Measurements from ENCODE around the gene PAN3.

- TF ChIP-seq POLR2A (IDR thresholded peaks at IDR 0.05): no peak
- TF ChIP-seq, protein P1, sequence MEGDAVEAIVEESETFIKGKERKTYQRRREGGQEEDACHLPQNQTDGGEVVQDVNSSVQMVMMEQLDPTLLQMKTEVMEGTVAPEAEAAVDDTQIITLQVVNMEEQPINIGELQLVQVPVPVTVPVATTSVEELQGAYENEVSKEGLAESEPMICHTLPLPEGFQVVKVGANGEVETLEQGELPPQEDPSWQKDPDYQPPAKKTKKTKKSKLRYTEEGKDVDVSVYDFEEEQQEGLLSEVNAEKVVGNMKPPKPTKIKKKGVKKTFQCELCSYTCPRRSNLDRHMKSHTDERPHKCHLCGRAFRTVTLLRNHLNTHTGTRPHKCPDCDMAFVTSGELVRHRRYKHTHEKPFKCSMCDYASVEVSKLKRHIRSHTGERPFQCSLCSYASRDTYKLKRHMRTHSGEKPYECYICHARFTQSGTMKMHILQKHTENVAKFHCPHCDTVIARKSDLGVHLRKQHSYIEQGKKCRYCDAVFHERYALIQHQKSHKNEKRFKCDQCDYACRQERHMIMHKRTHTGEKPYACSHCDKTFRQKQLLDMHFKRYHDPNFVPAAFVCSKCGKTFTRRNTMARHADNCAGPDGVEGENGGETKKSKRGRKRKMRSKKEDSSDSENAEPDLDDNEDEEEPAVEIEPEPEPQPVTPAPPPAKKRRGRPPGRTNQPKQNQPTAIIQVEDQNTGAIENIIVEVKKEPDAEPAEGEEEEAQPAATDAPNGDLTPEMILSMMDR (IDR thresholded peaks at IDR 0.05): no peak
- no peak for TF ChIP-seq POLR2AphosphoS5 (IDR thresholded peaks at IDR 0.05)
Observed at GRCh38 chr13:28129911-28130693, 8.2 kb upstream of the PAN3 start.
